Liver (tissue), 3 donors: Measurements from ENCODE around the gene CDX1.

Experiments
- GABPA ChIP-seq, 2 donors: IDR thresholded peaks in 1 of 2; conservative IDR thresholded peaks in 1 of 2; 2 replicates each; pipeline ENCODE4 v1.6.1; 2016; ENCODE audit warnings: antibody characterized with exemption in 2 of 2, mild to moderate bottlenecking in 1 of 2, moderate library complexity in 1 of 2
- HNF4A ChIP-seq, 2 donors: conservative IDR thresholded peaks; 2 replicates each; pipeline ENCODE4 v1.6.1; 2016; ENCODE audit warnings: antibody characterized with exemption in 2 of 2, mild to moderate bottlenecking in 2 of 2
- JUND ChIP-seq, 2 donors: IDR thresholded peaks; 2 replicates each; pipeline ENCODE4 v1.6.1; 2016; ENCODE audit warnings: antibody characterized with exemption in 2 of 2
- RAD21 ChIP-seq, 2 donors: IDR thresholded peaks; 2 replicates each; pipeline ENCODE4 v1.6.1; 2016; ENCODE audit warnings: antibody characterized with exemption in 2 of 2, mild to moderate bottlenecking in 2 of 2
- RXRA ChIP-seq, 2 donors: IDR thresholded peaks; 2 replicates each; pipeline ENCODE4 v1.6.1; 2017 to 2018; ENCODE audit warnings: antibody characterized with exemption in 2 of 2, mild to moderate bottlenecking in 1 of 2
- TAF1 ChIP-seq: conservative IDR thresholded peaks from 2 replicates; pipeline ENCODE4 v1.6.1; 2016; ENCODE audit warnings: antibody characterized with exemption, mild to moderate bottlenecking
- YY1 ChIP-seq: IDR thresholded peaks from 2 replicates; pipeline ENCODE4 v1.6.1; 2016; ENCODE audit warnings: antibody characterized with exemption, mild to moderate bottlenecking
- TF ChIP-seq, protein P1 (sequence below): fragments of 150-350 bp; IDR thresholded peaks from 2 replicates; pipeline ENCODE4 v1.5.1; 2017; ENCODE audit warnings: improper control_type of control experiment, low read depth, low read length; ENCODE audit not compliant: missing input control
- TF ChIP-seq, protein P2 (sequence below): IDR thresholded peaks from 2 replicates; pipeline ENCODE4 v1.6.1; 2016; ENCODE audit warnings: antibody characterized with exemption, mild to moderate bottlenecking
- TF ChIP-seq, protein P3 (sequence below): IDR thresholded peaks from 2 replicates; pipeline ENCODE4 v1.6.1; 2016; ENCODE audit warnings: antibody characterized with exemption
- TF ChIP-seq, protein P4 (sequence below): IDR thresholded peaks from 2 replicates; pipeline ENCODE4 v1.6.1; 2016; ENCODE audit warnings: antibody characterized with exemption
- donor health status: healthy.
- donor health status: healthy.

DNA sequence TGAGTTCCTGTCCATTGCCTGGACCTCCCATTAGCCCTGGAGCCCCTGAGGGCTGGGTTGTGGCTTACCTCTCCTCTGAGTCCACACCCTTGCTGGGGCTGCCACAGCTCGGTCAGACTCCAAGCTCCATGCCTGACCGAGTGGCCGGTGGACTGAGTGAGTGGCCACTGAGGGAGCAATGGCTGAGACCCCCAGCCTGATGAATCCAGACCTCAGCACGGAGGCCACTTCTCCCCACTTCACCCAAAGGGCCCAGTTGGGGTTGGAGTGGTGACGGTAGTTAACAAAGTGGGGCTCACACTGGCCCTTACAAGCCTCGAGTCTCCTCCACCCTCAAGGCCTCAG lies 39.7 kb upstream of the CDX1 start:
- TF ChIP-seq TAF1 (no peak), GABPA (IDR thresholded peaks at IDR 0.05 in 1 of 2, conservative IDR thresholded peaks at IDR 0.05 in 1 of 2) (no peak), RAD21 (IDR thresholded peaks at IDR 0.05) (no peak), YY1 (no peak), RXRA (IDR thresholded peaks at IDR 0.05) (no peak), HNF4A (conservative IDR thresholded peaks at IDR 0.05) (no peak), JUND (IDR thresholded peaks at IDR 0.05) (no peak)
- TF ChIP-seq, protein P1, sequence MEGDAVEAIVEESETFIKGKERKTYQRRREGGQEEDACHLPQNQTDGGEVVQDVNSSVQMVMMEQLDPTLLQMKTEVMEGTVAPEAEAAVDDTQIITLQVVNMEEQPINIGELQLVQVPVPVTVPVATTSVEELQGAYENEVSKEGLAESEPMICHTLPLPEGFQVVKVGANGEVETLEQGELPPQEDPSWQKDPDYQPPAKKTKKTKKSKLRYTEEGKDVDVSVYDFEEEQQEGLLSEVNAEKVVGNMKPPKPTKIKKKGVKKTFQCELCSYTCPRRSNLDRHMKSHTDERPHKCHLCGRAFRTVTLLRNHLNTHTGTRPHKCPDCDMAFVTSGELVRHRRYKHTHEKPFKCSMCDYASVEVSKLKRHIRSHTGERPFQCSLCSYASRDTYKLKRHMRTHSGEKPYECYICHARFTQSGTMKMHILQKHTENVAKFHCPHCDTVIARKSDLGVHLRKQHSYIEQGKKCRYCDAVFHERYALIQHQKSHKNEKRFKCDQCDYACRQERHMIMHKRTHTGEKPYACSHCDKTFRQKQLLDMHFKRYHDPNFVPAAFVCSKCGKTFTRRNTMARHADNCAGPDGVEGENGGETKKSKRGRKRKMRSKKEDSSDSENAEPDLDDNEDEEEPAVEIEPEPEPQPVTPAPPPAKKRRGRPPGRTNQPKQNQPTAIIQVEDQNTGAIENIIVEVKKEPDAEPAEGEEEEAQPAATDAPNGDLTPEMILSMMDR: no peak
- TF ChIP-seq, protein P2, sequence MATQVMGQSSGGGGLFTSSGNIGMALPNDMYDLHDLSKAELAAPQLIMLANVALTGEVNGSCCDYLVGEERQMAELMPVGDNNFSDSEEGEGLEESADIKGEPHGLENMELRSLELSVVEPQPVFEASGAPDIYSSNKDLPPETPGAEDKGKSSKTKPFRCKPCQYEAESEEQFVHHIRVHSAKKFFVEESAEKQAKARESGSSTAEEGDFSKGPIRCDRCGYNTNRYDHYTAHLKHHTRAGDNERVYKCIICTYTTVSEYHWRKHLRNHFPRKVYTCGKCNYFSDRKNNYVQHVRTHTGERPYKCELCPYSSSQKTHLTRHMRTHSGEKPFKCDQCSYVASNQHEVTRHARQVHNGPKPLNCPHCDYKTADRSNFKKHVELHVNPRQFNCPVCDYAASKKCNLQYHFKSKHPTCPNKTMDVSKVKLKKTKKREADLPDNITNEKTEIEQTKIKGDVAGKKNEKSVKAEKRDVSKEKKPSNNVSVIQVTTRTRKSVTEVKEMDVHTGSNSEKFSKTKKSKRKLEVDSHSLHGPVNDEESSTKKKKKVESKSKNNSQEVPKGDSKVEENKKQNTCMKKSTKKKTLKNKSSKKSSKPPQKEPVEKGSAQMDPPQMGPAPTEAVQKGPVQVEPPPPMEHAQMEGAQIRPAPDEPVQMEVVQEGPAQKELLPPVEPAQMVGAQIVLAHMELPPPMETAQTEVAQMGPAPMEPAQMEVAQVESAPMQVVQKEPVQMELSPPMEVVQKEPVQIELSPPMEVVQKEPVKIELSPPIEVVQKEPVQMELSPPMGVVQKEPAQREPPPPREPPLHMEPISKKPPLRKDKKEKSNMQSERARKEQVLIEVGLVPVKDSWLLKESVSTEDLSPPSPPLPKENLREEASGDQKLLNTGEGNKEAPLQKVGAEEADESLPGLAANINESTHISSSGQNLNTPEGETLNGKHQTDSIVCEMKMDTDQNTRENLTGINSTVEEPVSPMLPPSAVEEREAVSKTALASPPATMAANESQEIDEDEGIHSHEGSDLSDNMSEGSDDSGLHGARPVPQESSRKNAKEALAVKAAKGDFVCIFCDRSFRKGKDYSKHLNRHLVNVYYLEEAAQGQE: no peak
- TF ChIP-seq, protein P3, sequence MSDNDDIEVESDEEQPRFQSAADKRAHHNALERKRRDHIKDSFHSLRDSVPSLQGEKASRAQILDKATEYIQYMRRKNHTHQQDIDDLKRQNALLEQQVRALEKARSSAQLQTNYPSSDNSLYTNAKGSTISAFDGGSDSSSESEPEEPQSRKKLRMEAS: no peak
- TF ChIP-seq, protein P4, sequence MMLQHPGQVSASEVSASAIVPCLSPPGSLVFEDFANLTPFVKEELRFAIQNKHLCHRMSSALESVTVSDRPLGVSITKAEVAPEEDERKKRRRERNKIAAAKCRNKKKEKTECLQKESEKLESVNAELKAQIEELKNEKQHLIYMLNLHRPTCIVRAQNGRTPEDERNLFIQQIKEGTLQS: no peak
